B cell (primary cell): ENCODE measurements around the gene ERGIC1.

Source experiments
- CTCF ChIP-seq: fragments of 200-600 bp; IDR thresholded peaks from one replicate; pipeline ENCODE4 v1.8.0; 2022; ENCODE audit warnings: antibody characterized with exemption, mild to moderate bottlenecking
- EZH2 ChIP-seq: IDR thresholded peaks from 2 replicates; pipeline ENCODE4 v1.6.1; 2012; ENCODE audit warnings: borderline replicate concordance, low read depth, mild to moderate bottlenecking, moderate library complexity, low read length; ENCODE audit not compliant: insufficient read depth, poor library complexity, severe bottlenecking

- TF ChIP-seq CTCF (no peak), EZH2 (no peak)
Observed at GRCh38 chr5:172868436-172868923, 34.4 kb downstream of the ERGIC1 start.
